GM19043 (cell line): ENCODE data around the gene CEND1.

Experiments used
- ATAC-seq: cut with Tn5 transposase; IDR thresholded peaks from one replicate; pipeline ENCODE4 v1.9.1; 2021; ENCODE audit warnings: low read depth; ENCODE audit not compliant: unreplicated experiment

The CEND1 gene

GRCh38 chr11:813072-813455 is 23.2 kb upstream of the CEND1 start:
- ATAC-seq: no peak

GRCh38 chr11:812390-812789 is 22.5 kb upstream of the CEND1 start:
- no peak for ATAC-seq

- no peak for ATAC-seq
Observed at GRCh38 chr11:811446-812245, 21.8 kb upstream of the CEND1 start.

- no peak for ATAC-seq
Observed at GRCh38 chr11:810040-810567, 20.2 kb upstream of the CEND1 start.

- ATAC-seq: peak; percentile 65
Observed at GRCh38 chr11:809287-810039, 19.6 kb upstream of the CEND1 start, which contains the start of gene RPLP2. Gene RPLP2 (plus strand): TSS chr11:809967. CDS start chr11:810235, 268 bp downstream.

GRCh38 chr11:808427-809286 is 18.8 kb upstream of the CEND1 start:
- ATAC-seq: no peak

- ATAC-seq: no peak
Observed at GRCh38 chr11:804599-804964, 14.7 kb upstream of the CEND1 start.

- no peak for ATAC-seq
Observed at GRCh38 chr11:803770-804598, 14.1 kb upstream of the CEND1 start.

- ATAC-seq: no peak
Observed at GRCh38 chr11:803467-803742, 13.5 kb upstream of the CEND1 start.

GRCh38 chr11:802693-803466 is 13.0 kb upstream of the CEND1 start:
- no peak for ATAC-seq

- ATAC-seq: no peak
Observed at GRCh38 chr11:802018-802617, 12.2 kb upstream of the CEND1 start.

GRCh38 chr11:801097-801780 is 11.3 kb upstream of the CEND1 start:
- no peak for ATAC-seq

- ATAC-seq: no peak
Observed at GRCh38 chr11:800473-800872, 10.6 kb upstream of the CEND1 start.

- no peak for ATAC-seq
Observed at GRCh38 chr11:799641-800316, 9.9 kb upstream of the CEND1 start.

- ATAC-seq: peak; percentile 65
Observed at GRCh38 chr11:798093-798713, 8.3 kb upstream of the CEND1 start, which contains the start of gene SLC25A22. Gene SLC25A22 (minus strand): TSS chr11:798281. CDS start chr11:795006, 3,275 bp downstream.

GRCh38 chr11:797296-798092 is 7.6 kb upstream of the CEND1 start:
- ATAC-seq: peak; percentile 43
